ENCODE results near the gene MARCHF3. TPM values are rescaled to one million over a fixed set of nuclear protein-coding genes. Genes with fewer than 3 reads are reported as not detected.

Gene MARCHF3
- total and polyA plus RNA-seq, 2 of the 13 experiments (the other 11 are each of a cell fraction or from before 2014, with no cell fraction given), result 4.8 to 11.9 TPM

DNA sequence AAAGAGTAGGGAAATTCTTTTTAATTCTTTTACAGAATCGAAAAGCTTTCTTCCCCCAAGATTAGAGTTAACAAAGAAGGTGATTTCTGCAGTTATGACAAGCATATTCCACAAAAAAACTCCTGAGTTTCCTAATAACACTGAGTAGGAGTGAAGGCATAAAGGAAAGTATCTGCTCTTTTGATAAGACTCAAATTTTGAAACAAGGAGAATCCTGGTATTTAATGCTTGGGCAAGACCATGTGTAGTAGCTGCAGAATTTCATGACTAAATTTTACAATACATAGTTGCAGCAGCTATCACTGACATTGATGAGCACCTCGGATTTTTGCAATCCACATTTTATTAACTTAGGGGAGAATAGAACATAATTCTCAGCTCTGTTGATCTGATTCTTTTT is 92.6 kb downstream of the MARCHF3 start:
- no peaks in the 10 kb centered on the region for H3K27me3 ChIP-seq (ENCODE audit: control insufficient read depth in 1 of 2, insufficient read depth in 2 of 2, low read length in 2 of 2)
- no peak overlapping the region for H3K4me2 ChIP-seq (ENCODE audit: low read depth, low read length)
- no TSS peak for BruUV-seq (replicated peaks)
- ATAC-seq, result no peak
- H2AFZ ChIP-seq (ENCODE audit: low read length), result no peak overlapping the region
- POLR2A ChIA-PET, result no interaction called here
- no peaks in the 10 kb centered on the region for H3K36me3 ChIP-seq (replicated peaks in 1 of 2; ENCODE audit: control insufficient read depth in 1 of 2, insufficient read depth in 2 of 2, low read length in 2 of 2)
- H3K4me1 ChIP-seq (ENCODE audit: insufficient read depth, low read length), result no peaks in the 10 kb centered on the region
- in situ Hi-C loops (cut with HindIII; ENCODE audit: extremely low pct_ligation_motif_present, low pct_unique_long_range_greater_than_20kb), result no loop called here
- TF ChIP-seq RBM22 (optimal IDR thresholded peaks at IDR 0.05; ENCODE audit: low read length), result no peak
- no peak for TF ChIP-seq BHLHE40 (IDR thresholded peaks at IDR 0.05; ENCODE audit: low read length)
- DNase-seq (ENCODE audit: low spot score), result no peak
- H3K27ac ChIP-seq (ENCODE audit: extremely low read length, insufficient read depth, low read length), result no peak overlapping the region
- H3K9me3 ChIP-seq (ENCODE audit: low read length), result no peaks in the 10 kb centered on the region
- H3K4me3 ChIP-seq (replicated peaks in 1 of 3; ENCODE audit: insufficient read depth in 1 of 3, low read depth in 2 of 3, low read length in 3 of 3), result no peak overlapping the region
- intact Hi-C loops (cut with micrococcal nuclease; ENCODE audit: unreplicated experiment), result no loop called here
- CTCF ChIA-PET (ENCODE audit: low intra/inter-chr PET ratio, low total read pairs), result no interaction called here
- no peak for FAIRE-seq
- H3K9ac ChIP-seq (ENCODE audit: insufficient read depth, low read depth, low read length), result no peak overlapping the region
- no peaks in the 10 kb centered on the region for H3K79me2 ChIP-seq (ENCODE audit: insufficient read depth, low read length)
- H4K20me1 ChIP-seq (ENCODE audit: insufficient read depth, low read length), result no peaks in the 10 kb centered on the region
- WGBS (ENCODE audit: low lambda C conversion rate), result 66% methylated on average over 2 of the region's 2 CpGs

- H3K4me2 ChIP-seq (ENCODE audit: low read depth, low read length), result no peak overlapping the region
- H3K4me1 ChIP-seq (ENCODE audit: insufficient read depth, low read length), result no peaks in the 10 kb centered on the region
- H2AFZ ChIP-seq (ENCODE audit: low read length), result no peak overlapping the region
- TF ChIP-seq, protein P1, sequence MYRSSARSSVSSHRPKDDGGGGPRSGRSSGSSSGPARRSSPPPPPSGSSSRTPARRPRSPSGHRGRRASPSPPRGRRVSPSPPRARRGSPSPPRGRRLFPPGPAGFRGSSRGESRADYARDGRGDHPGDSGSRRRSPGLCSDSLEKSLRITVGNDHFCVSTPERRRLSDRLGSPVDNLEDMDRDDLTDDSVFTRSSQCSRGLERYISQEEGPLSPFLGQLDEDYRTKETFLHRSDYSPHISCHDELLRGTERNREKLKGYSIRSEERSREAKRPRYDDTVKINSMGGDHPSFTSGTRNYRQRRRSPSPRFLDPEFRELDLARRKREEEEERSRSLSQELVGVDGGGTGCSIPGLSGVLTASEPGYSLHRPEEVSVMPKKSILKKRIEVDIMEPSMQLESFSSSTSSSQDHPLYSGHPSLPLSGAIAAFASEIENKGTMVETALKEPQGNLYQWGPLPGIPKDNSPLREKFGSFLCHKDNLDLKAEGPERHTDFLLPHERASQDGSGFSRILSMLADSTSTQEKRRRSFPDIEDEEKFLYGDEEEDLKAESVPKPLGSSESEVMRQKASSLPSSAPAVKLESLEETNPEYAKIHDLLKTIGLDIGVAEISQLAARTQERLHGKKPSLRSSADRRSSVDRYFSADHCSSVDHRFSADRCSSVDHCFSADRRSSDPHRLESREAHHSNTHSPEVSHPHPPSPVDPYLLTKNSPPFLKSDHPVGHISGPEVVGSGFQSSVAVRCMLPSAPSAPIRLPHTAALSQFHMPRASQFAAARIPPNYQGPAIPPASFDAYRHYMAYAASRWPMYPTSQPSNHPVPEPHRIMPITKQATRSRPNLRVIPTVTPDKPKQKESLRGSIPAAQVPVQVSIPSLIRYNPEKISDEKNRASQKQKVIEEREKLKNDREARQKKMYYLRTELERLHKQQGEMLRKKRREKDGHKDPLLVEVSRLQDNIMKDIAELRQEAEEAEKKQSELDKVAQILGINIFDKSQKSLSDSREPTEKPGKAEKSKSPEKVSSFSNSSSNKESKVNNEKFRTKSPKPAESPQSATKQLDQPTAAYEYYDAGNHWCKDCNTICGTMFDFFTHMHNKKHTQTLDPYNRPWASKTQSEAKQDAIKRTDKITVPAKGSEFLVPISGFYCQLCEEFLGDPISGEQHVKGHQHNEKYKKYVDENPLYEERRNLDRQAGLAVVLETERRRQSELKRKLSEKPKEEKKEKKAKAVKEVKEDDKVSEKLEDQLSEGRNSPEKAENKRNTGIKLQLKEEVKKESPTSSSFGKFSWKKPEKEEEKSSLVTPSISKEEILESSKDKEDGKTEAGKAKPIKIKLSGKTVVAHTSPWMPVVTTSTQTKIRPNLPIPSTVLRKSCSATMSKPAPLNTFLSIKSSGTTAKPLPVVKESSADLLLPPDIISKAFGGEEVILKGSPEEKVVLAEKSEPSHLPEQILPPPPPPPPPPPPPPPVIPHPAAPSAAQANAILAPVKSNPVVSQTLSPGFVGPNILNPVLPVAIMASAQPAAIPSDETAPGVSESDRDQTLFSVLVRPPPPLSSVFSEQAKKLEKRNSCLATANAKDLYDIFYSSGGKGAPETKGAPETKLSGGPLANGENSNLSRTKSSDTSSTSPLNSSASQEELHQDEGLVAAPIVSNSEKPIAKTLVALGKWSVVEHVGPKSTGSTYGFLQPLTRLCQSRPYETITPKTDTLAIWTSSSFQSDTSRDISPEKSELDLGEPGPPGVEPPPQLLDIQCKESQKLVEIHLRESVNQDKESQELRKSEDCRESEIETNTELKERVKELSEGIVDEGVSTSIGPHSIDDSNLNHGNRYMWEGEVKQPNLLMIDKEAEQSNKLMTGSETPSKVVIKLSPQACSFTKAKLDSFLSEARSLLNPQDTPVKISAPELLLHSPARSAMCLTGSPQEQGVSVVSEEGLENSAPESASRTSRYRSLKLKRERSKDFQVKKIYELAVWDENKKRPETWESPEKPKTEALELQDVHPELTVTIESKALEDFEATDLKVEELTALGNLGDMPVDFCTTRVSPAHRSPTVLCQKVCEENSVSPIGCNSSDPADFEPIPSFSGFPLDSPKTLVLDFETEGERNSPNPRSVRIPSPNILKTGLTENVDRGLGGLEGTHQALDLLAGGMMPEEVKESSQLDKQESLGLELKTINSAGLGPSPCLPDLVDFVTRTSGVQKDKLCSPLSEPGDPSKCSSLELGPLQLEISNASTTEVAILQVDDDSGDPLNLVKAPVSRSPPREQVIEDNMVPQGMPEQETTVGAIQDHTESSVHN (CRISPR knock-in tag; IDR thresholded peaks at IDR 0.05), result no peak
- TF ChIP-seq CTCF (CRISPR knock-in tag; IDR thresholded peaks at IDR 0.05), result 0 out of 2 replicates have a peak, but pooled peaks have one; percentile 9
- no peaks in the 10 kb centered on the region for H4K20me1 ChIP-seq (ENCODE audit: insufficient read depth, low read length)
- WGBS (ENCODE audit: low lambda C conversion rate), result 90% methylated on average over 4 of the region's 4 CpGs
- ATAC-seq, result no peak
- H3K36me3 ChIP-seq (replicated peaks in 1 of 2; ENCODE audit: control insufficient read depth in 1 of 2, insufficient read depth in 2 of 2, low read length in 2 of 2), result no peaks in the 10 kb centered on the region
- CTCF ChIA-PET (ENCODE audit: low intra/inter-chr PET ratio, low total read pairs), result no interaction called here
- H3K27me3 ChIP-seq (ENCODE audit: control insufficient read depth in 1 of 2, insufficient read depth in 2 of 2, low read length in 2 of 2), result no peaks in the 10 kb centered on the region
- no peak overlapping the region for H3K4me3 ChIP-seq (replicated peaks in 1 of 3; ENCODE audit: insufficient read depth in 1 of 3, low read depth in 2 of 3, low read length in 3 of 3)
- H3K9ac ChIP-seq (ENCODE audit: insufficient read depth, low read depth, low read length), result no peak overlapping the region
- intact Hi-C loops (cut with micrococcal nuclease; ENCODE audit: unreplicated experiment) (no loop called here), in situ Hi-C loops (cut with HindIII; ENCODE audit: extremely low pct_ligation_motif_present, low pct_unique_long_range_greater_than_20kb) (no loop called here)
- POLR2A ChIA-PET, result no interaction called here
- no peak for DNase-seq (ENCODE audit: low spot score)
- no peaks in the 10 kb centered on the region for H3K79me2 ChIP-seq (ENCODE audit: insufficient read depth, low read length)
- BruUV-seq (replicated peaks), result no TSS peak
- FAIRE-seq, result no peak
- H3K27ac ChIP-seq (ENCODE audit: extremely low read length, insufficient read depth, low read length), result no peak overlapping the region
- no peaks in the 10 kb centered on the region for H3K9me3 ChIP-seq (ENCODE audit: low read length)
Observed at GRCh38 chr5:126936775-126937418, 93.5 kb downstream of the MARCHF3 start.
